ENCODE measurements around the gene CFAP74.

GRCh38 chr1:2001773-2002411 lies 1.7 kb downstream of the CFAP74 start:
- TF ChIP-seq POLR2A (IDR thresholded peaks at IDR 0.05; ENCODE audit: low read length), result no peak
- TF ChIP-seq GATA1 (IDR thresholded peaks at IDR 0.05; ENCODE audit: low read depth, low read length), result no peak

Measured in erythroblast (primary cell).